Stimulated activated CD8-positive, alpha-beta memory T cell treated with anti-CD3 and anti-CD28 coated beads, Interleukin-2, amount 100 ng/mL, for 48 hours (primary cell): ENCODE results near the gene DOK5.

Experiments used
- DNase-seq, 2 donors: peaks; one replicate each; pipeline ENCODE4 v3.0.0-alpha.2; 2020; ENCODE audit warnings: low read depth in 2 of 2

Gene DOK5

DNA sequence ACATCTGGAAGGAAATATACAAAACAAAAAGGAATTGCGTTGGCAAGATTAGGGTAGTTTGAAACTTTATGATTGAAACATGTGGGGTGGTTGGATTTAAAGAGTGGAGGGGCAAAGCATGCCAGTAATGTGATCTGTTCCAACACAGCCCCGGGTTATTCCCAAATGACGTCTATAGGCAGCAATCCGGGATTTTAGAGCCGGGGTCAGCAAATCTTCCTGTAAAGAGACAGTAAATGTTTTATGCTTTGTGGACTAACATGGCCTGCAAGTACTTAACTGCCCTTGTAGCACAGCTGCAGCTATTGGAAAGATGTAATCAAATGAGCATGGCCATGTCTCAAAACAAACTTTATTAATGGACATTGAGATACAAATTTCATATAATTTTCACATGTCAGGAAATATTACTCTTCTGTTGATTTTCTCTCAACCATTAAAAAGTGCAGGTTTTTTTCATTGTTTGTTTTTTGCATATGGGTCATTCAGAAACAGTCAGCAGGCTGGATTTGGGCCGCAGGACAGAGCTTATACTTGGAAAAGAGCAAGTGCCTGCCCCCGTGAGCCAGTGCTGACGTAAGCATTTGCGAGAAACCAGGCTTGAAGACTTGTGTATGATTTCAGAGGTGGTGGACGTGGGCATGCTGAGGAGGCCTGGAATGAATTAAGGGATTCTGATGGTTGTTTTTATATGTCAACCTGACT is 136.5 kb downstream of the DOK5 start:
- DNase-seq = no peak

DNA sequence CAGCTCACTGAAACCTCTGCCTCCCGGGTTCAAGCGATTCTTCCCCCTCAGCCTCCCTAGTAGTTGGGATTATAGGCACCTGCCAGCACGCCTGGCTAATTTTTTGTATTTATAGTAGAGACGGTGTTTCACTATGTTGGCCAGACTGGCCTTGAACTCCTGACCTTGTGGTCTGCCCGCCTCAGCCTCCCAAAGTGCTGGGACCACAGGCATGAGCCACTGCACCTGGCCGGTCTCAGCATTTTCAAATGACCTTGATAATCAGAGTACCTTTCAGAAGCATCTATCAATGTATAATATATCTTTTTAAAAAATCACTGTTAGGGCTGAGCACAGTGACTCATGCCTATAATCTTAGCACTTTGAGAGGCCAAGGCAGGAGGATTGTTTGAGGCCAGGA is 143.0 kb downstream of the DOK5 start:
- DNase-seq = no peak

DNA sequence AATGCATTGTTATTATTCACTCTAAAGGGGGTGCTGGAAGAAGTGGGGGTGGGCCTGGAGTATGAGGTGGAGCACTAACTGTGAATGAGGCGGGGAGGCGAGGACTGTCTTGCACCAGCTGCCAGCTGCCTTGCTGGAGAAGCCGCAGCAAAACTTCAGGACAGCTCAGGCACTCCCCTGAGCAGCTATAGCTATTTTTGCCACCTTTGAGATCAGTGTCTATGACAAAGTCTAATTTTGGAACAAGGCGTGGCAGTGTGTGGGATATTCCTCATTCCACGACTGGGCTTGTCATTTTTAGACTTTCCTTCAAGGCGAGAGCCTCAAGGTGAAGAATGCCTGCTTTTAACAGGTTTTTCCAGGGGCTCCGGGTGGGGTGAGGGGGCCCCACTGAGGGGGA is 143.8 kb downstream of the DOK5 start:
- no peak for DNase-seq

DNA sequence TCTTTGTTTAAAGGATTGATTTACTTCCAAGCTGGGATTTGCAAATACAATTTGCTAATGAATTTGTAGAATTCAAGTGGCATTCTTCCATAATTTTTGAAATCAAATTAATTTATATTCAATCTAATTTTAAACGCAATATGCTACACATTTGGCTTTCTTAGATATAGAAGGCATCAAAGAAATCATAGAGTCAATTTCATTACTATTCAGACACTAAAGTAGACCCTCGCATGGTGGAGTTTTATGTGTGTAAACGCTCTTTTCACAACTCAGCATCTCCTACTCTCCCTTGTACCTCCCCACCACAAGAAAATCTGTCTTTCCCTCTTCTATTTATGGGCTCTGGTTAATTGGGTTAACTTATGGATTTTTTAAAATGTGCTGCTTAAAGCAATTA is 144.3 kb downstream of the DOK5 start:
- DNase-seq = no peak

DNA sequence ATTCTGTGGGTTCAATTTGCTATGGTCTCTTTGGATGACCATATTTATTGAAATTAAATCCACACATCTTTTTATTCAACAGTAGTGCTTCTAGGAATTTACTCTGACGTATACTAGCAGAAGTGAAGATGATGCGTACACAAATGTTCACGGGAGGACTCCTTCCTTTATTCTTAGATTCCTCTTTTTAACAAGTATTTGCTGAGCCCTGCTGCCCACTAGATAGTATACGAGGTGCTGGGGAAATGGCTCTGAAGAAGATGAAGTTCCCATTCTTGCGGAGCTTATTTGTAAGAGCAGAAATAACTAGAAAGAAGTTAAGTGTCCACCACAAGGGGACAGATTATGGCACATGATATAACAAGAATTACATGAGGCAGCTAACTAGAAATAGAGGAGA is 145.2 kb downstream of the DOK5 start:
- DNase-seq = no peak

DNA sequence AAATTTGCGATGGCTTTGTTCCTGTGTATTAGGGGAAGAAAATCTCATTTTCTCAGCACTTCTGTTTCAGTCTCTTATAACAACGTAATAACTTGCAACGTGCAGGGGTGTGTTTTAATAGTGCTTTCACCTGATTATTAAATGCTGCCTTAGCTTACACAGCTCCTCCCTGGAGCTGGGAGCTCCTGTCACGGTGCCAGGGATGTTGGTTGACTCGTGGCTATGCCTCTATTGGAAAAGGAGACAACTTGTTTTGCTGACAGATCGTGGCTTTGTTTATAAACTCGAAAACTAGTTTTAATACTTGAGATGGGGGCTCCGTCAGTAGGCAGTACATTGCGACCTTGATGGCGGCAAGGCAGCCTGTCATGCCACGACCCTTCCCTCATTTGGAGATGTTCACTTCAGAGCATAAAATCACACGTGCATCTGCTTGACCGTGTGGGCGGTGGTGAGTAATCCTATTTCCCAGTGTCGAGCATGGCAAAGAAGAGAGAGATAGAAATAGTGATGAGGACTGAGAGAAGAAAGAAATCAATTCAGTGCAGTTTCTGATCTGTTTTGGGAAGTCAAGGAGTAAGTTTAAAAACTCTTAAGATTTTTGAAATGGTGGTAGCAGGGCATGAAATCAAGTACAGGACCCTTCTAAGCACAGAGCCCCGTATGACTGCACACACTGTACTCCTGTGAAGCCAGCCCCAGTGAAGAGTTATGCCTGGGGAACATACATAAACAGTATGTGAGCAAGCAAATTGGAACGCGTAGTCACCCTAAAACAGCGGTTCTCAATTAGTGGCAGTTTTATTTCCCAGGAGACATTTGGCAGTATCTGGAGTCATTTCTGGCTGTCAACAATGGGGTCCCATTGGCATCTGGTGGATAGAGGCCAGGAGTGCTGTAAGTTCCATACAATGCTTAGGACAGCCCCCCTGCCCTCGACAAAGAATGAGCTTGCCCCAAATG is 147.2 kb downstream of the DOK5 start:
- no peak for DNase-seq

DNA sequence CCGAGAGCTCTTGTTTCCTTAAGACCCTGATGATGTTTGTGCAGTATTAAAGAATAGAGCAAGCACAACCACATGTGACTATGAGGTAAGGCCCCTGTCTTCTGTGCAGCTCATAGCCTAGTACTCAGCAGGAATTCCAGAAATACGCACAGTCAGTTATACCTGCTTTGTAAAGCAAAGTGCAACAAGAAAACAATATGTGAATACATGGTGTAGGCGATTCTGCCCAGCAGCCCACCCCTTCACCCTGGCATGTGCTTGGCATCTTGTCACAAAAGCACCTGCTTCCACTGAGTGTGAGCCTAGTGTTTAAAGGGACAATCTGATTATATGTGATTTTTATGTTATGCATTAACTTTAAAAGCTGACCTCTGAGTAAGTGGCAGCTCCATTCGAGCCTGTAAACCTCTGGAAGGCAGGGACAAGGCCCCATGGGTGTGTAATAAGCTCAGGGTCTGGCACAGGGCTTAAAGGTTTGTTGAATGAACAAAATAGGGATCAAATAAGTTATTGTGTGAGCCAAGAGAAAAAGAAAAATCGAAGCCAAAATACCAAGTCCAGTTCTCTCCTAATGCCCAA is 148.7 kb downstream of the DOK5 start:
- no peak for DNase-seq

DNA sequence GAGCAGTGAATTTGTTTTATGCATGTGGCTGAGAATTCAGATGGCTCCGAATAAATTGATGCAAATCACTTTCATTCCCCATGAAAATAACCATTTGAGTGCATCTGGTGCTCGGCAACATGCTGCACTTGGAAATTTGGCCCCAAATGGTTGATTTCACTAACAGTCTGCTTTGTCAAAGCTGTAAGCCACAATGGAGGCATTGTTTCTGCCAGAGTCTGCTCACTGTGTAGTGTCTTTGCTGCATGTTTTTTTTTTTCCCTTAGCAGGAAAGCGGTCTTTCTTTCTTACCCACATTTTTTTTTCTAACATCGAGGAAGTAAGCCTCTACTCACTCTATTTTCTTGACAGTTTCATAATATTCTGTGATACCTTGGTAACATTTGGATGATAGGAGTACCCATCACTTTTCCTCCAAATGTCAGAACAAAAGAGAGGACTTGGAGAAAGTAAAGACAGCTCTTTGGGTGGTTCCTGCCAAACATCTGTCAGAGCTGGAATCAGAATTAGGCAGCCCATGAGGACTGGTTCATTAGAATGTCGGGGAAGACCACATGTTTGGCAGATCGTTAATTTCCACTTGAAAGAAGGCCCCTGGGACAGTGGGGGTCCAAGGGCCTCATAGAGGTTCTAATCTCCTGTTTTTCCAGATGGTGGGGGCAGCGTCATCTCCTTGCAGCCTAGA is 149.5 kb downstream of the DOK5 start:
- DNase-seq = no peak

GRCh38 chr20:54625497-54625896 is 150.1 kb downstream of the DOK5 start:
- DNase-seq = no peak

DNA sequence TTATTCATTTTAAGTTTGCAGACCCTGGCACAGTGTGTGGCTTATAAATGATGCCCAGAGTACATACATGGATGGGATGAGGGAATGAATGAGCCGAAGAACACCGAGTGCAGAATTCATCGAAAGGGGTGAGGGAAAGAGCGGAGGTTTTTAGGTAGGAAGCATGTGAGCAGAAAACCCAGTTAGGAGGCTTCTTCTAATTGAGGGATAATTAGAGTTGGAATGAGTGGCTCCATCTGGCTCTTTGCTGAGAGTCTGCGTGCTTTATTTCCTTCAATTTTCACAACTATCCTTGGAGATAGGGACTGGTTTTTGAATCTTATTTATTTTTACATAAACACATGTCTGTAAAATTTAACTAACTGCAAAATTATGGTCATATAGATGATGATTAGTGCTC is 150.7 kb downstream of the DOK5 start:
- DNase-seq = no peak

GRCh38 chr20:54629632-54630031 is 154.2 kb downstream of the DOK5 start:
- no peak for DNase-seq

GRCh38 chr20:54630582-54630981 is 155.2 kb downstream of the DOK5 start:
- DNase-seq = no peak

GRCh38 chr20:54631059-54631458 is 155.7 kb downstream of the DOK5 start:
- DNase-seq = no peak

- no peak for DNase-seq
Measured at GRCh38 chr20:54633374-54634355, 158.3 kb downstream of the DOK5 start.

GRCh38 chr20:54636575-54636974 is 161.2 kb downstream of the DOK5 start:
- no peak for DNase-seq

GRCh38 chr20:54639941-54640340 is 164.5 kb downstream of the DOK5 start:
- no peak for DNase-seq

- no peak for DNase-seq
Measured at GRCh38 chr20:54640800-54641199, 165.4 kb downstream of the DOK5 start.

GRCh38 chr20:54642864-54643667 is 167.7 kb downstream of the DOK5 start:
- DNase-seq = no peak

DNA sequence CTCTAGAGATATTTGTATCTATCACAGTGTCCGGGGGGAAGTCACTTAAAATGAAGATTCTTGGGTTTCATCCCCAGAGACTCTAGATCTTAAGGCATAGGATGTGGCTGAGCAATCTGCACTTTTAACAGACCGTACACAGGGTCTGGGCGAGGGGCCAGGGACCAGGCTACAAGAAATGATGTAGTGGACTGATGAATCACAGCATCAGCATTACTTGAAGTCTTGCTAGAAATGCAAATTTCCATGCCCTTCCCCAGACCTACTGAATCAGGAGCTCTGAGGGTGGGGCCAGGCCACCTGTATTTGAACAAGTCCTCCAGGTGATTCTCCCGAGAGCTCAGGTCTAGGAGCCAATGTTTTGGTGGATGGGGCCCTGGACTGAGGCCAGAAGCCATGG is 168.4 kb downstream of the DOK5 start:
- DNase-seq = no peak
